Smooth muscle cell of the umbilical artery (primary cell): ENCODE data around the gene GP9. TPM values are rescaled to one million over a fixed set of nuclear protein-coding genes. Genes with fewer than 3 reads are reported as not detected.

Source experiments
- total RNA-seq: library from RNA; depleted of rRNA; stranded (reverse); fragments of >200 nt; gene quantifications from 2 replicates; pipeline ENCODE4 v1.2.3, GENCODE V29; 2014

The GP9 gene
- total RNA-seq = not detected in 2 replicates

DNA sequence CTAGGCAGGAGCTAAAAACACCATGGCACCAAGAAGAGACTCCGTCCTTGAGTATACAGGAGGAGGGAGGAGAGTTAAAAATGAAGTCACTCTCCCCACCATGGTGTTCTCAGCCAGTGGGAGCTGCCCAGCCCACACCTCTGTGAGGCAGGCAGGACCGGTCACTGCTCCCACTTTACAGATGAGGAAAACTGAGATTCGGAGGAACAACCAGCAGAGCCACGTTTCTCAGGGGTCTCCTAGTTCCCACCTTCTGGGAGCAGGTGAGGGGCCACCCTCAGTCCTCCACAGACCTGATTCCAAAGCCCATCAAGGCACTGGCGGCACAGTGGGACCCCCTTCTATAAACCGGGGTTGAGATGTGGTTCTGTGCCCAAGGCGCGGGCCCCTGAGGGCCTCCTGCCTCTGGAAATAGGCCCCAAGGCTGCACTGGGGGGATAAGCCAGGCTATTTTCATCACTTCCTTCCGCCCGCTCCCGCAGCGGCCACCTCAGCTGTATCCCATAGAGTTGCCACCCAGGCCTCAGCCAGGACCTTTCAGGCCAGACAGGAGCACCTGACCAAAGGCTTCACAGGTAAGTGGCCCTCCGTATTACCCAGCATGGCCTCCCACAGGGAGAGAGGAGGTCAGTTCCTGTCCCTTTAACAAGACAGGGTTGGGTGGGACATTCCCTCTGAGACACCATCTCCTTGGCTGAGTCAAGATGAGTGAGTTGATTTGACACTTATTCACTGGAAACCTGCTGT lies at the start of gene GP9:
GP9 (plus strand) TSS at position 504 of the 747 bp plus-strand sequence. CDS start 961 bp downstream, outside the sequence.

Other genes starting within 250 kb of the GP9 start
- gene ACAD9, start 181.2 kb upstream of the GP9 start, total RNA-seq = 34.4 and 41.1 TPM in 2 replicates
- gene CFAP92, start 66.7 kb upstream of the GP9 start, total RNA-seq = under 0.01 and 0.05 TPM in 2 replicates
- gene EFCC1, start 59.5 kb upstream of the GP9 start, total RNA-seq = not detected in 2 replicates
- gene RAB43, start 61.0 kb downstream of the GP9 start, total RNA-seq = 10.7 and 33.1 TPM in 2 replicates
- 21.4 and 22.9 TPM in 2 replicates for gene ISY1, start 100.3 kb downstream of the GP9 start, total RNA-seq
- 187 and 233 TPM in 2 replicates for gene CNBP, start 123.1 kb downstream of the GP9 start, total RNA-seq
- gene COPG1, start 188.8 kb downstream of the GP9 start, total RNA-seq = 412 and 487 TPM in 2 replicates
- gene HMCES, start 218.1 kb downstream of the GP9 start, total RNA-seq = 9.8 and 18.5 TPM in 2 replicates